IMR-90 (cell line): ENCODE measurements around the gene KRTAP9-6. TPM values are rescaled to one million over a fixed set of nuclear protein-coding genes. Genes with fewer than 3 reads are reported as not detected.

Experiments used
- ATAC-seq: fragments of 200-7000 bp; cut with Tn5 transposase; 2 replicates; pipeline ENCODE4 v1.9.1; 2020; ENCODE audit warnings: low read depth, mild to moderate bottlenecking, moderate library complexity
- BruUV-seq: library from RNA; stranded (reverse); fragments of 400-500 nt; replicated peaks from 2 replicates; lab custom pipeline; 2021; lab: Mats Ljungman, UMichigan
- CTCF ChIA-PET: fragments of 300-600 bp; formaldehyde crosslinking; extraction: SDS; loops from one replicate; lab custom pipeline; 2021; ENCODE audit warnings: antibody characterized with exemption; lab: Yijun Ruan, JAX
- POLR2A ChIA-PET: fragments of 300-600 bp; sonication (Branson Sonifier 250); formaldehyde crosslinking; loops from one replicate; lab custom pipeline; 2022; ENCODE audit warnings: antibody characterized with exemption; ENCODE audit not compliant: unreplicated experiment; lab: Charles Lee
- DNase-seq: peaks from one replicate; pipeline ENCODE4 v3.0.0; 2013
- H2AFZ ChIP-seq: replicated peaks from 2 replicates; pipeline ENCODE3; 2013; ENCODE audit warnings: low read length, mild to moderate bottlenecking; ENCODE audit not compliant: poor library complexity
- H2AK5ac ChIP-seq: 2 replicates; pipeline ENCODE4 v1.6.1; 2013; ENCODE audit warnings: low read depth, low read length, inconsistent platforms
- H2AK9ac ChIP-seq: replicated peaks from 2 replicates; pipeline ENCODE3; 2013; ENCODE audit warnings: mild to moderate bottlenecking, low read depth, low read length, moderate library complexity; ENCODE audit not compliant: poor library complexity
- H2BK120ac ChIP-seq: 2 replicates; pipeline ENCODE4 v1.6.1; 2013; ENCODE audit warnings: low read depth, low read length, inconsistent platforms
- H2BK15ac ChIP-seq: 3 replicates; pipeline ENCODE4 v1.6.1; 2013; ENCODE audit warnings: low read depth, low read length, inconsistent platforms
- H2BK20ac ChIP-seq: 2 replicates; pipeline ENCODE4 v1.6.1; 2013; ENCODE audit warnings: low read depth, mild to moderate bottlenecking, inconsistent platforms, low read length, moderate library complexity
- H2BK5ac ChIP-seq: 2 replicates; pipeline ENCODE4 v1.6.1; 2013; ENCODE audit warnings: mild to moderate bottlenecking, low read depth, low read length, inconsistent platforms; ENCODE audit not compliant: poor library complexity, severe bottlenecking
- H3K14ac ChIP-seq: replicated peaks from 2 replicates; pipeline ENCODE4 v1.6.1; 2013; ENCODE audit warnings: low read depth, low read length, inconsistent platforms
- H3K18ac ChIP-seq: 2 replicates; pipeline ENCODE4 v1.6.1; 2013; ENCODE audit warnings: low read depth, low read length, control low read depth
- H3K23ac ChIP-seq: 2 replicates; pipeline ENCODE4 v1.6.1; 2013; ENCODE audit warnings: low read depth, low read length, inconsistent platforms
- H3K27ac ChIP-seq: 2 replicates; pipeline ENCODE4 v1.5.1; 2013; ENCODE audit warnings: mild to moderate bottlenecking, control low read depth, low read length; ENCODE audit not compliant: insufficient read depth
- H3K27me3 ChIP-seq: 2 replicates; pipeline ENCODE4 v1.6.1; 2013; ENCODE audit warnings: low read length; ENCODE audit not compliant: control insufficient read depth, insufficient read depth
- H3K36me3 ChIP-seq: 2 replicates; pipeline ENCODE4 v1.6.1; 2013; ENCODE audit warnings: low read length, mixed read lengths; ENCODE audit not compliant: control insufficient read depth, insufficient read depth
- H3K4ac ChIP-seq: 2 replicates; pipeline ENCODE4 v1.6.1; 2013; ENCODE audit warnings: low read depth, low read length, inconsistent platforms
- H3K4me1 ChIP-seq: 2 replicates; pipeline ENCODE4 v1.6.1; 2013; ENCODE audit warnings: low read length, mixed read lengths; ENCODE audit not compliant: control insufficient read depth, insufficient read depth
- H3K4me2 ChIP-seq: 2 replicates; pipeline ENCODE4 v1.6.1; 2013; ENCODE audit warnings: low read depth, mild to moderate bottlenecking, control low read depth, low read length, moderate library complexity
- H3K4me3 ChIP-seq: 2 replicates; pipeline ENCODE4 v1.5.1; 2013; ENCODE audit warnings: low read depth, mild to moderate bottlenecking, control low read depth, low read length, moderate library complexity; ENCODE audit not compliant: insufficient read depth
- H3K56ac ChIP-seq: 2 replicates; pipeline ENCODE4 v1.6.1; 2013; ENCODE audit warnings: low read length, inconsistent platforms; ENCODE audit not compliant: insufficient read depth; ENCODE audit errors: extremely low read depth
- H3K79me1 ChIP-seq, 2 experiments: 2 replicates each; pipeline ENCODE4 v1.6.1; 2013; ENCODE audit warnings: low read length in 2 of 2, inconsistent platforms in 1 of 2, low read depth in 1 of 2
- H3K9ac ChIP-seq: 2 replicates; pipeline ENCODE4 v1.6.1; 2013; ENCODE audit warnings: low read depth, low read length, control low read depth
- H3K9me1 ChIP-seq: 2 replicates; pipeline ENCODE4 v1.6.1; 2013; ENCODE audit warnings: low read length, inconsistent platforms; ENCODE audit not compliant: insufficient read depth
- H3K9me3 ChIP-seq: 2 replicates; pipeline ENCODE4 v1.6.1; 2013; ENCODE audit warnings: low read length; ENCODE audit not compliant: control insufficient read depth, insufficient read depth
- H4K20me1 ChIP-seq: 2 replicates; pipeline ENCODE4 v1.6.1; 2013; ENCODE audit warnings: low read length, inconsistent platforms; ENCODE audit not compliant: insufficient read depth
- H4K5ac ChIP-seq: 2 replicates; pipeline ENCODE4 v1.6.1; 2013; ENCODE audit warnings: mild to moderate bottlenecking, low read depth, low read length, control low read depth
- H4K8ac ChIP-seq, 2 experiments: 2 replicates each; pipeline ENCODE4 v1.6.1; 2013; ENCODE audit warnings: low read depth in 2 of 2, low read length in 2 of 2, control low read depth in 1 of 2, inconsistent platforms in 1 of 2
- H4K91ac ChIP-seq: 2 replicates; pipeline ENCODE4 v1.6.1; 2013; ENCODE audit warnings: low read depth, low read length, inconsistent platforms; ENCODE audit not compliant: insufficient read depth
- BHLHE40 ChIP-seq: fragments of 150-350 bp; IDR thresholded peaks from 2 replicates; pipeline ENCODE4 v1.6.1; 2016; ENCODE audit warnings: mild to moderate bottlenecking, low read depth, low read length
- CEBPB ChIP-seq: IDR thresholded peaks from 2 replicates; pipeline ENCODE4 v1.6.1; 2012; ENCODE audit warnings: low read depth, low read length, improper control_type of control experiment
- ELK1 ChIP-seq: fragments of 150-350 bp; IDR thresholded peaks from 2 replicates; pipeline ENCODE4 v1.6.1; 2016; ENCODE audit warnings: low read depth, mild to moderate bottlenecking, low read length, moderate library complexity, borderline replicate concordance
- FOS ChIP-seq: fragments of 150-350 bp; IDR thresholded peaks from 2 replicates; pipeline ENCODE4 v1.6.1; 2016; ENCODE audit warnings: low read depth, low read length
- MAFK ChIP-seq: IDR thresholded peaks from 2 replicates; pipeline ENCODE4 v1.6.1; 2012; ENCODE audit warnings: low read depth, low read length, improper control_type of control experiment
- NFE2L2 ChIP-seq: fragments of 150-350 bp; IDR thresholded peaks from 2 replicates; pipeline ENCODE4 v1.6.1; 2016; ENCODE audit warnings: low read depth, mild to moderate bottlenecking, low read length
- POLR2A ChIP-seq: IDR thresholded peaks from 2 replicates; pipeline ENCODE4 v1.6.1; 2012; ENCODE audit warnings: mild to moderate bottlenecking, low read depth, low read length
- RAD21 ChIP-seq: IDR thresholded peaks from 2 replicates; pipeline ENCODE4 v1.6.1; 2012; ENCODE audit warnings: low read length, improper control_type of control experiment
- RCOR1 ChIP-seq: IDR thresholded peaks from 2 replicates; pipeline ENCODE4 v1.6.1; 2012; ENCODE audit warnings: mild to moderate bottlenecking, low read length, improper control_type of control experiment; ENCODE audit not compliant: insufficient replicate concordance
- SMC3 ChIP-seq: fragments of 150-350 bp; IDR thresholded peaks from 2 replicates; pipeline ENCODE4 v1.6.1; 2016; ENCODE audit warnings: low read depth, mild to moderate bottlenecking, antibody characterized with exemption, low read length, moderate library complexity
- USF2 ChIP-seq: fragments of 150-350 bp; IDR thresholded peaks from 2 replicates; pipeline ENCODE4 v1.6.1; 2017; ENCODE audit warnings: mild to moderate bottlenecking, antibody characterized with exemption, low read length, low read depth
- WGBS, 2 experiments: methylation state at CpG; one replicate each; pipeline versions ENCODE4 v1.1.5 to v1.1.7; 2013; ENCODE audit warnings: missing lambda C conversion rate in 2 of 2; ENCODE audit not compliant: insufficient read length in 1 of 2; ENCODE audit errors: extremely low coverage in 2 of 2; 5-methylcytosine and 5-hydroxymethylcytosine counted together
- dilution Hi-C: fragments of 300-500 bp; cut with HindIII; formaldehyde crosslinking; loops from one replicate; pipeline ENCODE4 v1.14.3; 2018; ENCODE audit warnings: low sequenced_read_pairs; ENCODE audit not compliant: unreplicated experiment
- in situ Hi-C: fragments of 300-500 bp; cut with MboI; formaldehyde crosslinking; loops from 3 replicates; pipeline ENCODE4 v1.14.3; 2019; ENCODE audit warnings: low sequenced_read_pairs, inconsistent platforms, mixed read lengths
- intact Hi-C: fragments of 100-400 bp; cut with micrococcal nuclease; formaldehyde crosslinking; loops from 2 replicates; pipeline ENCODE4 v1.10.0; 2022
- polyA plus RNA-seq, 3 experiments: library from polyadenylated mRNA; depleted of rRNA; stranded (reverse); fragments of >200 nt; gene quantifications; 2 replicates each; pipeline ENCODE4 v1.2.3, GENCODE V29; 2012; ENCODE audit warnings: low replicate concordance in 1 of 3
- total RNA-seq: library from RNA; depleted of rRNA; stranded (reverse); fragments of >200 nt; gene quantifications from 2 replicates; pipeline ENCODE4 v1.2.3, GENCODE V29; 2012

The KRTAP9-6 gene
- total and polyA plus RNA-seq, 2 of the 4 experiments (the other 2 are of a cell fraction) = not detected

- no peak overlapping the region for H2AK9ac ChIP-seq
- H3K56ac ChIP-seq = no peak overlapping the region
- no peak overlapping the region for H3K18ac ChIP-seq
- H4K8ac ChIP-seq = no peak overlapping the region
- no peaks in the 10 kb centered on the region for H3K79me1 ChIP-seq
- no peak overlapping the region for H3K23ac ChIP-seq
- no peaks in the 10 kb centered on the region for H3K9me1 ChIP-seq
- no peak overlapping the region for H2AFZ ChIP-seq
- no TSS peak for BruUV-seq
- ChIA-PET CTCF (no interaction called here), POLR2A (no interaction called here)
- no peak overlapping the region for H2BK120ac ChIP-seq
- no peak for DNase-seq
- in situ Hi-C loops = no loop called here
- WGBS, 2 experiments = no CpG with 5 or more reads among the region's 1 CpG
- H3K36me3 ChIP-seq = no peaks in the 10 kb centered on the region
- dilution Hi-C loops = no loop called here
- H3K4me2 ChIP-seq = no peak overlapping the region
- H3K9ac ChIP-seq = no peak overlapping the region
- no peak overlapping the region for H3K27ac ChIP-seq
- H4K5ac ChIP-seq = no peak overlapping the region
- no peak overlapping the region for H3K14ac ChIP-seq
- H2BK15ac ChIP-seq = no peak overlapping the region
- H3K4me3 ChIP-seq = no peak overlapping the region
- H2AK5ac ChIP-seq = no peak overlapping the region
- H2BK5ac ChIP-seq = no peak overlapping the region
- H4K20me1 ChIP-seq = no peaks in the 10 kb centered on the region
- no peaks in the 10 kb centered on the region for H3K4me1 ChIP-seq
- H2BK20ac ChIP-seq = no peak overlapping the region
- no peak for TF ChIP-seq USF2
- TF ChIP-seq CEBPB = no peak
- no peak for TF ChIP-seq NFE2L2
- no peak for TF ChIP-seq RAD21
- no peak for TF ChIP-seq RCOR1
- TF ChIP-seq MAFK = no peak
- TF ChIP-seq POLR2A = no peak
- no peak for TF ChIP-seq SMC3
- no peak for TF ChIP-seq BHLHE40
- no peak for TF ChIP-seq ELK1
- no peak for TF ChIP-seq FOS
- intact Hi-C loops = no loop called here
- no peak overlapping the region for H4K91ac ChIP-seq
- no peak for ATAC-seq
- peaks cover 26% of the 10 kb centered on the region for H3K27me3 ChIP-seq
- no peaks in the 10 kb centered on the region for H3K9me3 ChIP-seq
- no peak overlapping the region for H3K4ac ChIP-seq
Measured at GRCh38 chr17:41251261-41251660, 13.9 kb upstream of the KRTAP9-6 start.
